IMR-90 (cell line): ENCODE results near the gene GTPBP6. TPM values are rescaled to one million over a fixed set of nuclear protein-coding genes. Genes with fewer than 3 reads are reported as not detected.

ENCODE experiments used
- ATAC-seq: fragments of 200-7000 bp; cut with Tn5 transposase; 2 replicates; pipeline ENCODE4 v1.9.1; 2020; ENCODE audit warnings: low read depth, mild to moderate bottlenecking, moderate library complexity
- BruUV-seq: library from RNA; stranded (reverse); fragments of 400-500 nt; replicated peaks from 2 replicates; lab custom pipeline; 2021; lab: Mats Ljungman, UMichigan
- CTCF ChIA-PET: fragments of 300-600 bp; formaldehyde crosslinking; extraction: SDS; loops from one replicate; lab custom pipeline; 2021; ENCODE audit warnings: antibody characterized with exemption; lab: Yijun Ruan, JAX
- POLR2A ChIA-PET: fragments of 300-600 bp; sonication (Branson Sonifier 250); formaldehyde crosslinking; loops from one replicate; lab custom pipeline; 2022; ENCODE audit warnings: antibody characterized with exemption; ENCODE audit not compliant: unreplicated experiment; lab: Charles Lee
- DNase-seq: peaks from one replicate; pipeline ENCODE4 v3.0.0; 2013
- H2AFZ ChIP-seq: replicated peaks from 2 replicates; pipeline ENCODE3; 2013; ENCODE audit warnings: low read length, mild to moderate bottlenecking; ENCODE audit not compliant: poor library complexity
- H2AK5ac ChIP-seq: 2 replicates; pipeline ENCODE4 v1.6.1; 2013; ENCODE audit warnings: low read depth, low read length, inconsistent platforms
- H2AK9ac ChIP-seq: replicated peaks from 2 replicates; pipeline ENCODE3; 2013; ENCODE audit warnings: mild to moderate bottlenecking, low read depth, low read length, moderate library complexity; ENCODE audit not compliant: poor library complexity
- H2BK120ac ChIP-seq: 2 replicates; pipeline ENCODE4 v1.6.1; 2013; ENCODE audit warnings: low read depth, low read length, inconsistent platforms
- H2BK15ac ChIP-seq: 3 replicates; pipeline ENCODE4 v1.6.1; 2013; ENCODE audit warnings: low read depth, low read length, inconsistent platforms
- H2BK20ac ChIP-seq: 2 replicates; pipeline ENCODE4 v1.6.1; 2013; ENCODE audit warnings: low read depth, mild to moderate bottlenecking, inconsistent platforms, low read length, moderate library complexity
- H2BK5ac ChIP-seq: 2 replicates; pipeline ENCODE4 v1.6.1; 2013; ENCODE audit warnings: mild to moderate bottlenecking, low read depth, low read length, inconsistent platforms; ENCODE audit not compliant: poor library complexity, severe bottlenecking
- H3K14ac ChIP-seq: replicated peaks from 2 replicates; pipeline ENCODE4 v1.6.1; 2013; ENCODE audit warnings: low read depth, low read length, inconsistent platforms
- H3K18ac ChIP-seq: 2 replicates; pipeline ENCODE4 v1.6.1; 2013; ENCODE audit warnings: low read depth, low read length, control low read depth
- H3K23ac ChIP-seq: 2 replicates; pipeline ENCODE4 v1.6.1; 2013; ENCODE audit warnings: low read depth, low read length, inconsistent platforms
- H3K27ac ChIP-seq: 2 replicates; pipeline ENCODE4 v1.5.1; 2013; ENCODE audit warnings: mild to moderate bottlenecking, control low read depth, low read length; ENCODE audit not compliant: insufficient read depth
- H3K27me3 ChIP-seq: 2 replicates; pipeline ENCODE4 v1.6.1; 2013; ENCODE audit warnings: low read length; ENCODE audit not compliant: control insufficient read depth, insufficient read depth
- H3K36me3 ChIP-seq: 2 replicates; pipeline ENCODE4 v1.6.1; 2013; ENCODE audit warnings: low read length, mixed read lengths; ENCODE audit not compliant: control insufficient read depth, insufficient read depth
- H3K4ac ChIP-seq: 2 replicates; pipeline ENCODE4 v1.6.1; 2013; ENCODE audit warnings: low read depth, low read length, inconsistent platforms
- H3K4me1 ChIP-seq: 2 replicates; pipeline ENCODE4 v1.6.1; 2013; ENCODE audit warnings: low read length, mixed read lengths; ENCODE audit not compliant: control insufficient read depth, insufficient read depth
- H3K4me2 ChIP-seq: 2 replicates; pipeline ENCODE4 v1.6.1; 2013; ENCODE audit warnings: low read depth, mild to moderate bottlenecking, control low read depth, low read length, moderate library complexity
- H3K4me3 ChIP-seq: 2 replicates; pipeline ENCODE4 v1.5.1; 2013; ENCODE audit warnings: low read depth, mild to moderate bottlenecking, control low read depth, low read length, moderate library complexity; ENCODE audit not compliant: insufficient read depth
- H3K56ac ChIP-seq: 2 replicates; pipeline ENCODE4 v1.6.1; 2013; ENCODE audit warnings: low read length, inconsistent platforms; ENCODE audit not compliant: insufficient read depth; ENCODE audit errors: extremely low read depth
- H3K79me1 ChIP-seq, 2 experiments: 2 replicates each; pipeline ENCODE4 v1.6.1; 2013; ENCODE audit warnings: low read length in 2 of 2, inconsistent platforms in 1 of 2, low read depth in 1 of 2
- H3K9ac ChIP-seq: 2 replicates; pipeline ENCODE4 v1.6.1; 2013; ENCODE audit warnings: low read depth, low read length, control low read depth
- H3K9me1 ChIP-seq: 2 replicates; pipeline ENCODE4 v1.6.1; 2013; ENCODE audit warnings: low read length, inconsistent platforms; ENCODE audit not compliant: insufficient read depth
- H3K9me3 ChIP-seq: 2 replicates; pipeline ENCODE4 v1.6.1; 2013; ENCODE audit warnings: low read length; ENCODE audit not compliant: control insufficient read depth, insufficient read depth
- H4K20me1 ChIP-seq: 2 replicates; pipeline ENCODE4 v1.6.1; 2013; ENCODE audit warnings: low read length, inconsistent platforms; ENCODE audit not compliant: insufficient read depth
- H4K5ac ChIP-seq: 2 replicates; pipeline ENCODE4 v1.6.1; 2013; ENCODE audit warnings: mild to moderate bottlenecking, low read depth, low read length, control low read depth
- H4K8ac ChIP-seq, 2 experiments: 2 replicates each; pipeline ENCODE4 v1.6.1; 2013; ENCODE audit warnings: low read depth in 2 of 2, low read length in 2 of 2, control low read depth in 1 of 2, inconsistent platforms in 1 of 2
- H4K91ac ChIP-seq: 2 replicates; pipeline ENCODE4 v1.6.1; 2013; ENCODE audit warnings: low read depth, low read length, inconsistent platforms; ENCODE audit not compliant: insufficient read depth
- BHLHE40 ChIP-seq: fragments of 150-350 bp; IDR thresholded peaks from 2 replicates; pipeline ENCODE4 v1.6.1; 2016; ENCODE audit warnings: mild to moderate bottlenecking, low read depth, low read length
- CTCF ChIP-seq: conservative IDR thresholded peaks from 2 replicates; pipeline ENCODE4 v1.5.1; 2012; ENCODE audit warnings: mild to moderate bottlenecking, low read depth, low read length, improper control_type of control experiment
- ELK1 ChIP-seq: fragments of 150-350 bp; IDR thresholded peaks from 2 replicates; pipeline ENCODE4 v1.6.1; 2016; ENCODE audit warnings: low read depth, mild to moderate bottlenecking, low read length, moderate library complexity, borderline replicate concordance
- MAFK ChIP-seq: IDR thresholded peaks from 2 replicates; pipeline ENCODE4 v1.6.1; 2012; ENCODE audit warnings: low read depth, low read length, improper control_type of control experiment
- NFE2L2 ChIP-seq: fragments of 150-350 bp; IDR thresholded peaks from 2 replicates; pipeline ENCODE4 v1.6.1; 2016; ENCODE audit warnings: low read depth, mild to moderate bottlenecking, low read length
- POLR2A ChIP-seq: IDR thresholded peaks from 2 replicates; pipeline ENCODE4 v1.6.1; 2012; ENCODE audit warnings: mild to moderate bottlenecking, low read depth, low read length
- RAD21 ChIP-seq: IDR thresholded peaks from 2 replicates; pipeline ENCODE4 v1.6.1; 2012; ENCODE audit warnings: low read length, improper control_type of control experiment
- RCOR1 ChIP-seq: IDR thresholded peaks from 2 replicates; pipeline ENCODE4 v1.6.1; 2012; ENCODE audit warnings: mild to moderate bottlenecking, low read length, improper control_type of control experiment; ENCODE audit not compliant: insufficient replicate concordance
- RFX5 ChIP-seq: IDR thresholded peaks from 2 replicates; pipeline ENCODE4 v1.8.0; 2012; ENCODE audit warnings: low read depth, mild to moderate bottlenecking, low read length, moderate library complexity
- WGBS, 2 experiments: methylation state at CpG; one replicate each; pipeline versions ENCODE4 v1.1.5 to v1.1.7; 2013; ENCODE audit warnings: missing lambda C conversion rate in 2 of 2; ENCODE audit not compliant: insufficient read length in 1 of 2; ENCODE audit errors: extremely low coverage in 2 of 2; 5-methylcytosine and 5-hydroxymethylcytosine counted together
- dilution Hi-C: fragments of 300-500 bp; cut with HindIII; formaldehyde crosslinking; loops from one replicate; pipeline ENCODE4 v1.14.3; 2018; ENCODE audit warnings: low sequenced_read_pairs; ENCODE audit not compliant: unreplicated experiment
- in situ Hi-C: fragments of 300-500 bp; cut with MboI; formaldehyde crosslinking; loops from 3 replicates; pipeline ENCODE4 v1.14.3; 2019; ENCODE audit warnings: low sequenced_read_pairs, inconsistent platforms, mixed read lengths
- intact Hi-C: fragments of 100-400 bp; cut with micrococcal nuclease; formaldehyde crosslinking; loops from 2 replicates; pipeline ENCODE4 v1.10.0; 2022
- polyA plus RNA-seq, 3 experiments: library from polyadenylated mRNA; depleted of rRNA; stranded (reverse); fragments of >200 nt; gene quantifications; 2 replicates each; pipeline ENCODE4 v1.2.3, GENCODE V29; 2012; ENCODE audit warnings: low replicate concordance in 1 of 3
- total RNA-seq: library from RNA; depleted of rRNA; stranded (reverse); fragments of >200 nt; gene quantifications from 2 replicates; pipeline ENCODE4 v1.2.3, GENCODE V29; 2012

The GTPBP6 gene
- total and polyA plus RNA-seq, 2 of the 4 experiments (the other 2 are of a cell fraction): 24.0 to 31.6 TPM

- no TSS peak for BruUV-seq
- H3K9me1 ChIP-seq: no peaks in the 10 kb centered on the region
- H3K56ac ChIP-seq: no peak overlapping the region
- 92% methylated on average over 19 of the region's 33 CpGs; no CpG with 5 or more reads in 1 of the 2 experiments for WGBS, 2 experiments
- no peaks in the 10 kb centered on the region for H3K79me1 ChIP-seq
- H2BK20ac ChIP-seq: no peak overlapping the region
- H4K8ac ChIP-seq: no peak overlapping the region
- intact Hi-C loops: no loop called here
- dilution Hi-C loops: no loop called here
- in situ Hi-C loops: no loop called here
- no peak overlapping the region for H3K27ac ChIP-seq
- no peak overlapping the region for H2BK5ac ChIP-seq
- no peaks in the 10 kb centered on the region for H3K9me3 ChIP-seq
- no peak overlapping the region for H3K18ac ChIP-seq
- H2AK9ac ChIP-seq: no peak overlapping the region
- CTCF ChIA-PET: no interaction called here
- H3K27me3 ChIP-seq: no peaks in the 10 kb centered on the region
- no peaks in the 10 kb centered on the region; the same call in 1 of the 2 replicates for H4K20me1 ChIP-seq
- POLR2A ChIA-PET: no interaction called here
- no peak overlapping the region for H3K4me2 ChIP-seq
- H3K4me1 ChIP-seq: peaks cover 3% of the 10 kb centered on the region
- H4K91ac ChIP-seq: no peak overlapping the region
- H4K5ac ChIP-seq: no peak overlapping the region
- H3K14ac ChIP-seq: no peak overlapping the region
- no peak overlapping the region for H2BK15ac ChIP-seq
- no peak overlapping the region for H2AK5ac ChIP-seq
- no peak overlapping the region for H3K9ac ChIP-seq
- no peak for TF ChIP-seq CTCF
- TF ChIP-seq NFE2L2: no peak
- no peak for TF ChIP-seq BHLHE40
- TF ChIP-seq RCOR1: no peak
- no peak for TF ChIP-seq RFX5
- no peak for TF ChIP-seq POLR2A
- TF ChIP-seq MAFK: no peak
- TF ChIP-seq ELK1: no peak
- TF ChIP-seq RAD21: no peak
- no peak overlapping the region for H2AFZ ChIP-seq
- DNase-seq (no peak), ATAC-seq (no peak)
- H2BK120ac ChIP-seq: no peak overlapping the region
- H3K4ac ChIP-seq: no peak overlapping the region
- no peaks in the 10 kb centered on the region; the same call in 1 of the 2 replicates for H3K36me3 ChIP-seq
- H3K4me3 ChIP-seq: no peak overlapping the region
- no peak overlapping the region for H3K23ac ChIP-seq
These were observed 9.1 kb upstream of the GTPBP6 start for GRCh38 chrX:327660-328126.
